Measurements from ENCODE around the gene LIMS2.

DNA sequence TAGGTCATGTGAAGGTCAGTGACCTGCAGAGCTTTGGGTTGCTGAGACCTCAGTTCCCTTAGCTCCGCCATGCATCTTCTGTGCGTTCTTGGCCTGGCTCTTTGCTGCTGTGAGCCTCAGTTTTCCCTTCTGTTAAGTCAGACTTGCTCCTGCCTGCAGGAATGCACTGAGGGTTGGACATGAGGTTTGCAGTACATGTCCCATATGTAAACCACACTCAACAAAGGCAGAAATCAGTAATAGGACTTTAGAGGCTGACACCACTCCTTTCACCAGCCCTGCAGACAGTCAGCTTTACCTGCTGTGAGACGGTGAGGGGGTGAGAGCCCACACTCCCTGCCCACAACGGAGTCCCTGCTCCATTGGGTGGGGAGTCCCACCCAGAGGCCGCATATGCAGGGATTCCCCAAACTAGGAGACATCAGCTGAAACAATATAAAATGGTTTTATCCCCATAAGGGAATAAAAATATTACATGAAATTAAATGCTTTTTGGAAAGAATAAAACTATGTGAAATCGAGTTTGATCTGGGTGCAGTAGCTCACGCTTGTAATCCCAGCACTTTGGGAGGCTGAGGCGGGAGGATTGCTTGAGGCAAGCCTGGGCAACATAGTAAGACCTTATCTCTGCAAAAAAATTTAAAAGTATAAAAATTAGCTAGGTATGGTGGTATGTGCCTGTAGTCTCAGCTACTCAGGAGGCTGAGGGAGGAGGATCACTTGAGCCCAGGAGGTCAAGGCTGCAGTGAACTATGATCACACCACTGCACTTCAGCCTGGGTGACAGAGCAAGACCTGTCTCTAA, 84.7 kb downstream of the LIMS2 start:
- no peak for TF ChIP-seq POLR2A (IDR thresholded peaks at IDR 0.05; ENCODE audit: low read length)
- no peak for TF ChIP-seq GATA1 (IDR thresholded peaks at IDR 0.05; ENCODE audit: low read depth, low read length)

All from erythroblast (primary cell).